Mucosa of gallbladder (tissue), 1 donor: Measurements from ENCODE around the gene TNS3. TPM values are rescaled to one million over a fixed set of nuclear protein-coding genes. Genes with fewer than 3 reads are reported as not detected.
"Not testable (repeated sequence)": the region's sequence is repeated elsewhere in the genome, so short reads cannot be mapped to it uniquely, and the experiment has no call there.

Source experiments
- DNase-seq: peaks from one replicate; pipeline ENCODE4 v3.0.0-alpha.2; 2020; ENCODE audit warnings: low spot score
- total RNA-seq: library from RNA; stranded (reverse); gene quantifications from one replicate; pipeline ENCODE4 v1.2.1, GENCODE V29; 2021
- donor health status: DM: no; HTN: no; CAD: no.

The TNS3 gene
- total RNA-seq, 1 donor from 2014 or later = 97.2 TPM

DNA sequence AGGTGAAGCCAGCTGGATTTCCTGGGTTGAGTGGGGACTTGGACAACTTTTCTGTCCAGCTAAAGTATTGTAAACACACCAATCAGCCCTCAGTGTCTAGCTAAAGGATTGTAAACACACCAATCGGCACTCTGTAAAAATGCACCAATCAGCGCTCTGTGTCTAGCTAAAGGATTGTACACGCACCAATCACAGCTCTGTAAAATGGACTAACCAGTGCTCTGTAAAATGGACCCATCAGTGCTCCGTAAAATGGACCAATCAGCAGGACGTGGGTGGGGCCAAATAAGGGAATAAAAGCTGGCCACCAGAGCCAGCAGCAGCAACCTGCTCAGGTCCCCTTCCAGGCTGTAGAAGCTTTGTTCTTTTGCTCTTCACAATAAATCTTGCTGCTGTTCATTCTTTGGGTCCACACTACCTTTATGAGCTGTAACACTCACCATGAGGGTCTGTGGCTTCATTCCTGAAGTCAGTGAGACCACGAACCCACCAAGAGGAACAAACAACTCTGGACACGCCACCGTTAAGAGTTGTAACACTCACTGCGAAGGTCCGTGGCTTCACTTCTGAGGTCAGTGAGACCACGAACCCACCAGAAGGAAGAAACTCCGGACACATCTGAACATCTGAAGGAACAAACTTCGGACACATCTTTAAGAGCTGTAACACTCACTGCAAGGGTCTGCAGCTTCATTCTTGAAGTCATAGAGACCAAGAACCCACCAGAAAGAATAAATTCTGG, 21.8 kb upstream of the TNS3 start:
- DNase-seq = not testable (repeated sequence)

DNA sequence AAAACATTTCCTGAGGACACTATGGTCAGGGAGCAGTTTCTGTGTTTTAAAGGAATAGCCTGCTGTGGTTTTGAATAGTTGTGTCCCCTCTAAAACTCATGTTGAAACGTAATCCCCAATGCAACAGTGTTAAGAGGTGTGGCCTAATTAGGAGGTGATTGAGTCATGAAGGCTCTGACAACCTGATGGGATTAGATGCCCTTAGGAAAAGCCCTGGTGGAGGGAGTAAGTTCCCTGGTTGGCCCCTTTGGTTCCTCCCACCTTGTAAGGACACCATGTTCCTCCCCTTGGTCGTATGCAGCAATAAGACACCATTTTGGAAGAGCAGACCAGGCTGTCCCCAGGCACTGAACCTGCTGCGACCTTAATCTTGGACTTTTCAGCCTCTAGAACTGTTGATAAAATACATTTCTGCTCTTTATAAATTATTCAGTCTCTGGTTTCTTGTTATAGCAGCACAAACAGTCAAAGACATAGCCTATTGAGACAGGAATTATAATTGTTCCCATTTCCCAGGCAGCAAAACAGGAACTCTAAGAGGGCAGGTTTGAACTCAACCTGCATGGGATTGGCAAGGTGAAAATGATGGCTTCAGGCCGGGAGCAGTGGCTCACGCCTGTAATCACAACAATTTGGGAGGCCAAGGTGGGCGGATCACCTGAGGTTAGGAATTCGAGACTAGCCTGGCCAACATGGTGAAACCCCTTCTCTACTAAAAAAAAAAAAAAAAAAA, 20.5 kb upstream of the TNS3 start:
- no peak for DNase-seq

DNA sequence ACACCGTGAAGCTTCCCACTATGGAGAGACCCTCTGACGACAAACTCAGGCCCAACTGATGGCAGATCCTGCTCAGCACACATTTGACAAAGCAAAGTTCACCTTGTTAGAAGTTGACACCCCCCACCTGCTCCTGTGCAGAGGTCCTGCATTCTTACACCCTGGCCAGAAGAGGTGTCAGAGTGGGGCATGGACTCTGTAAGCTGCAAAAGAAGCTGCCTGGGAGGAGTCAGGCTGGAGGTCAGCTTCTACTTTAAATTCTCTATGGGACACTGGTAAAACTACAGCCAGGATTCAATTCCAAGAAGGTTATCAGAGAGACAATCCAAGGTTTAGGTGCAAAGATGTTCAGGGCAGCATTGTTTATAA, 20.0 kb upstream of the TNS3 start:
- no peak for DNase-seq

DNA sequence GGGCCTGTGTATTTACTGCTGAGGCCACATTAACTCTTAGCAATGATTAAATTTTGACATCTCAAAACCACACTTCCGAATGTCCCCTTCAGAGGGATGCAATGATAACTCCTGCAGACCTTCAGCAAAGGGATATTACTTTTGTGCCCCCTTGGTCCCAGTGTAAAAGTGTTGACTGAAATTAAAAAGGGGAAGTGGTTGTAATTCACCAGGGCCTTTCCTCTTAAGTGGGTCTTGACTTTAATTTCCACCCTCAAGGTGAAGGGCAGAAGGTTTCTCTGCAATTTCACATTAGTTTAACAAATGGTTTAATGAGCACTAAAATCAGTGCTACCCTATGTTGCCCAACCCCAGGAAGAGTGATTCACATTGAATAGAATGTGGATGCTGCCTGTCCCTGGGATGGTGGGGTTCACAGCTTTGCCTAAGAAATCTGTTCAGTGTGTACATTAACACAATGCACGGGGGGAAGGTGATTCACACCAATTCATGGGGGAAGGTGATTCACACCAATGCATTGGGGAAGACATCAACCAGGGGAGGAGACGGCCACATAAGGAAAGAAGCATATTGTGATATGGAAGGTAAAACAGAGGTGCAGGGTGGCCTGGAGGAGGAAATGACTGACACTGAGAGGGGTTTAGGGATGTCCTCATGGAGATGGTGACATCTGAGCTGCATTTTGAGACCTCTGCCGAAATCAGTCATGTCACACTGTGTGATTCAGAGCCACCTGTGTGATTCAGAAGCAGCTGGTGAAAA, 19.4 kb upstream of the TNS3 start:
- no peak for DNase-seq

DNA sequence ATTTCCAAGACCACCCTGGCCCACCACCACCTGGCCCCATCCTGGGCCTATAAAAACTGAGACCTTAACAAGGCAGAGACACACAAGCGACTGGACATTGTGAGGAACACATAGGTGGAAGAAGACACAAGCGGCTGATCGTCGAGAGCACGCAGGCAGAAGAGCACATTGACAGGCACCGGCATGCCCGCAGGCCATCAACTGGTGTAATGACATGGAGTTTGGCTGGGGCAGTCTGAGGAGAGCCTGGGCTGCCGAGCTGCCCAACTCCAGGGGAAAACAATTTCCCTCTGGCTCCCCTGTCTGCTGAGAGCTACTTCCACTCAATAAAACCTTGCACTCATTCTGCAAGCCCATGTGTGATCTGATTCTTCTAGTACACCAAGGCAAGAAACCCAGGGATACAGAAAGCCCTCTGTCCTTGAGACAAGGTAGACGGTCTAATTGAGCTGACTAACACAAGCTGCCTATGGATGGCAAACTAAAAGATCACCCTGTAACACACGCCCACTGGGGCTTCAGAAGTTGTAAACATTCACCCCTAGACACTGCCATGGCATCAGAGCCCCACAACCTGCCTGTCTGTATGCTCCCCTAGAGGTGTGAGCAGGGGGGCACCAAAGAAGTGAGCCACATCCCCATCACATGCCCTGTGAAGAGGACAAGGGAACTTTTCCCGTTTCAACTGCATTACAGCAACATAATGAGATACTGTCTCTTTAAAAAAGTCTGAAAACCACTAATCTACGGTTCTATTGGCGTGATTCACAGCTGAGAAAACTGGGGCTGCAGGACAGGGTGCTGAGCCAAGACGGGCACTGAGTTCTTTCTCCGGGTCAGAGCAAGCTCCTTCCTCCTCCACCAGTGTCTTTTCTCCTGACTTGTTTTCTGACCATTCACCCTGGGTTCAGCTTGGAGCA, 18.5 kb upstream of the TNS3 start:
- DNase-seq = no peak

DNA sequence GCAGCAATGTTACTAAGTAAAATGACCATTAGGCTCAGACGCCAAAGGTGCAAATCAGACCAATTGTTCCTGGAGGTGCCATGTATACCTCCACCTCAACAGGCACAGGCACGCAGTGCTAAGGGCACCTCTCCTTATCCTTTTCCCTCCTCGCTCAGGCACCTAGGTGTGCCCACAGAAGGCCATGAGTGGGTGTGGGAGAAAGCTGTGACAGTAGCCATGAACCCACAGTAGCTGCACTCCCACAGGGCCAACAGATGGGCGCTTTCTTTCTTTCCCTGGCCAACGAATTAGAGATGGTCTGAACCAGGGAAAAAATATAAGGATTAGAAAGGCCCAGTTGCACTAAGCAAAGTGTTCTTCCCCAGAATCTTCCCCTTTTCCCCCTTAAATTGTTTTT, 15.5 kb upstream of the TNS3 start:
- no peak for DNase-seq

DNA sequence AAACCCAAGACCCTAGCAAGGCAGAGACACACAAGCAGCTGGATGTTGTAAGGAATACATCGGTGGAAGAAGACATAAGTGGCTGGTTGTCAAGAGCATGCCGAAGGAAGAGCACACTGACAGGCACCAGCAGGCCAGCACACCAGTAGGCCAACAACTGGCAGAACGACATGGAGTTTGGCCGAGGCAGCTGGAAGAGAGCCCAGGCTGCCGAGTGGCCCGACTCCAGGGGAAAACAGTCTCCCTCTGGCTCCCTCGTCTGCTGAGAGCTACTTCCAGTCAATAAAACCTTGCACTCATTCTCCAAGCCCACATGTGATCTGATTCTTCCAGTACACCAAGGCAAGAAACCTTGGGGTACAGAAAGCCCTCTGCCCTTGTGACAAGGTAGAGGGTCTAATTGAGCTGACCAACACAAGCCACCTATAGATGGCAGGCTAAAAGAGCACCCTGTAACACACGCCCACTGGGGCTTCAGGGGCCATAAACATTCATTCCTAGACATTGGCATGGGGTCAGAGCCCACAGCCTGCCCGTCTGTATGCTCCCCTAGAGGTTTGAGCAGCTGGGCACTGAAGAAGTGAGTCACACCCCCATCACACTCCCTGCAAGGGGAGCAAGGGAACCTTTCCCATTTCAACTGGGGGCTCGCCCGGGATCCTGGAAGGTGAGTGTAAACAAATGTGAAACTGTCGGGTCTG, 14.7 kb upstream of the TNS3 start:
- no peak for DNase-seq

DNA sequence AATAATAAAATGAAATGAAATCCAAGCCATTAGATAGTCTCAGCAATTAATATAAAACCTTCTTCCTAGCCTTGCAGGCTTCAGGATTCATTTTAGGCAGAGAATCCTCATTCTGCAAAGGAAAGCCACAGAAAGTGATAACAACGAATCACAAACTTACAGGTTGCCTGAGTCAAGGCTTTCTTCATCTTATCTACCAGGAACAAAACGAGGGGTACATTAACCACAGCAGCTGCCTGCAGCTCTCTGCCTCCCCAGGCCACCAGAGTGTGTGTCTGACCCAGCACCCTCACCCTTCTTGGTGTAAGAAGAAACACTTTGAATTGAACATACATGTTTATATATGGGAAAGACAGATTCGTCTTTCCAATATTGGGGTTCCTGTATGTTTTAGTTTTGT, 12.5 kb upstream of the TNS3 start:
- no peak for DNase-seq

DNA sequence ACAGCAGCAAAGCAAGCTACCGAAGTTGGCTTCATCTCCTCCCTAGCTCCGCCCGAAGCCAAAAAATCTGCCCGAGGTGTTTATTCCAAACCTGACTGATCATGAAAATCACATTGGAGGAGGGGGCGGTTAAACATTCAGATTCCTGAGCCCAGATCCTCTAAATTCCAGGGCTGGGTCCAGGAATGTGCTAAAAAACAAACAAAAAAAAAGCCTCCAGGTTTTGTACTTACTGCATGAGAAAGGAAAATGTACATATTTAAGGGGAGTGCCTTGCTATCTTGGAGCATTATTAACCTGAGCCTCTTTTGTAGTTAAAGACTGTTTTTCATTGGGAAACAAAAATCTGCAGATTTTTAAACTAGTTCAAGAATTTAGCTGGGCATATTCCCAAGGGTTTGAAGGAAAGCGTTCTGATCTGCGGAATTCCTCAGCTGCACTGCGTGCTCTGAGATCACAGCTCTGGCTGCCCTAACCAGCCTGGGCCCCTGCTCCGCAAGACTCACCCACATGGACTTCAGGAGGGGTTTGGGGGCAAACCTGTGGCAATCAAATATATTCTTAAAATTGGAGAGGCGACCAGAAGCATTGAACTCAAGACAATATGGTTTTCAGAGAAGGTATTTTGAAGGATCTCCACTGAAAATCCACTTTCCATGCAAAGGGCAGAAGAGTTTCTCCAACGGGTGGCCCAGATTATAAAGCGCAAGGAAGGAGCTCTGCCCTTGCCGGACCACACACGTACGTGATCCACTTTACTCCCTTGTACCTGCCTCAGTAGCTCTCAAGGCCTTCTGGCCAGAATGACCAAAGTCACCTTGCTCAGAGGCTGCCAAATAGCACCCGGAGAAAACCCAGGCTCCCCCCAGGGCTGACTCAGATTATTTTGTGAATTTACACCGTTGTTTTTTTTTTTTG, 10.0 kb upstream of the TNS3 start:
- no peak for DNase-seq

DNA sequence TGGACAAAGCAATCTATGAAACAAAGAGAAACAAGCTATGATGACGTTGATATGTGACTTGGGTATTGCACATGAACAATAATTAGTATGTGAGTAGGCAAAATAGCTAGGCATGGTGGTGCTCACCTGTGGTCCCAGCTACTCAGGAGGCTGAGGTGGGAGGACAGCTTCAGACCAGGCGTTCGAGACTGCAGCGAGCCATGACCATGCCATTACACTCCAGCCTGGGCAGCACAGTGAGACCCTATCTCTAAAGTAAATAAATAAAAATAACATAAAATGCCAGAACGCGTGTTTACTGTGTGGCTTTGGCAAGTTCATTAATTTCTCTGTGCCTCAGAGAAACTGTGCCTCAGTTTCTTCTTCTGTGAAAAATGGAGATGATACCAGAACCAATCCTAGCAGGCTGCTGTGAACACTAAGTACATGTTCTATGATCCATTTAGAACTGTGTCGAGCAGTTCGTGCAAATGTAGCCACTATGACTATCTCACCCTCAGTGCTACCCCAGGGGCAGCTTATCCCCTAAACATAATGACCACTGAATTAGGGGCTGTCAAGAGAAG, 9.3 kb upstream of the TNS3 start:
- DNase-seq = no peak

DNA sequence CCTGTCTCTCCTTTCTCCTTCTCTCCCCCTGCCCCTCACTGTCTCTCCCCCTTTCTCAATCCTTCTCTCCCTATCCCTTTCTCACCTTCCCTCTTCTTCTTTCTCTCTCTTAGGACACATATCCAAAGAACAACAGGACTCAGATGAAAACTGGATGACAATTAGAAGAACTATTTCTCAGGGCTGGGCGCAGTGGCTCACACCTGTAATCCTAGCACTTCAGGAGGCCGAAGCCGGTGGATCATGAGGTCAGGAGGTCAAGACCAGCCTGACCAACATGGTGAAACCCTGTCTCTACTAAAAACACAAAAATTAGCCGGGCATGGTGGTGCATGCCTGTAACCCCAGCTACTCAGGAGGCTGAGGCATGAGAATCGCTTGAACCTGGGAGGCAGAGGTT, 8.3 kb upstream of the TNS3 start:
- DNase-seq = not testable (repeated sequence)

DNA sequence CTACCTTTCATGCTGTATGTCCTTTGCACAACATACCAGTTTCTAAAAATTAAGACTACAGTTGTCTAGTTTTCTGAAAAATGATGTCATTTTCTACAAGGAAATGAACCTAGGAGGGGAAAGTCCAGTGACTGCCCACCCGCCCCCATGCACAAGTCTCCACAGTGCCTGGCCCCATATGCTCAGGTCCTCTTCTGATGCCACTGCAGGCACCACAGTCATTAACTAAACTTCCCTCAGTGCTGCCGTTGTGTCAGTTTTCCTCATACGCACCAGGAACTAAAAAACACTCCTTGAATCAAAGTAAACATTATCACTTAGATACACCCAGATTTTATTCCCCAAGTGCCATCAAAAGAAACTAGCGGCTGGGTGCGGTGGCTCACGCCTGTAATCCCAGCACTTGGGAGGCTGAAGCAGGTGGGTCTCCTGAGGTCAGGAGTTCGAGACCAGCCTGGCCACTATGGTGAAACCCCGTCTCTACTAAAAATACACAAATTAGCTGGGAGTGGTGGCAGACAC, 6.9 kb upstream of the TNS3 start:
- no peak for DNase-seq

DNA sequence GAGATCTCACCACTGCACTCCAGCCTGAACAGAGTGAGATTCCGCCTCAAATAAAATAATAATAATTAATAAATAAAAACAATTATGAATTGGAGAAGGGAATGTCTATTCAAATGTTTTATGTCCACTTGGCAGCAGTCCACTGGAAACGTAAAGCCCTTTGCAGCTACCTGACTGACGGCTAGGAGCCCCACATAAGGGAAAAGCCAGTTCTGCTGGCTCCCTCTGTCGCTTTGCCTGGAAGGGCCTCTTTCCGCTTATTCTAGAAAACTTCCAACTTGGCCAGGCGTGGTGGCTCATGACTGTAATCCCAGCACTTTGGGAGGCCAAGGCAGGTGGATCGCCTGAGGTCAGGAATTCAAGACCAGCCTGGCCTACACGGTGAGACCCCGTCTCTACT, 6.1 kb upstream of the TNS3 start:
- DNase-seq = no peak

DNA sequence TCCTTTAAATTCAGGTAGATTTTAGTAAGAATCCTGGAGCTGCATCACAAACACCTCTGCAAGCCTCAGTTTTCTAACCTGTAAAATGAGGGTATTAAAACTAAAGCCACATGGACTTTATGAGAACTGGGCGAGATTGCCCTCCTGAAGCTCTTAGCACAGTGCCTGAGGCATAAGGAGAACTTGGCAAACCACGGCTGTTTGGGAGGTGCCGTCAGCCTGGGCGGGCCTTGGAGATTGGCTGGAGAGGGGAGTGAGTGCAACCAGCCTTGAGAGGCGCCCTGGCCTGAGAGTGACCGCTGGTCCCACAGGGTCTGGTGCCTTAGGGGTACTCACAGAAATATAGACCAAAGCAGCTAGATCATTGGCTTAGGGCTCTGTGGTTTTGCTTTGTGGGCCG, 5.4 kb upstream of the TNS3 start:
- no peak for DNase-seq

DNA sequence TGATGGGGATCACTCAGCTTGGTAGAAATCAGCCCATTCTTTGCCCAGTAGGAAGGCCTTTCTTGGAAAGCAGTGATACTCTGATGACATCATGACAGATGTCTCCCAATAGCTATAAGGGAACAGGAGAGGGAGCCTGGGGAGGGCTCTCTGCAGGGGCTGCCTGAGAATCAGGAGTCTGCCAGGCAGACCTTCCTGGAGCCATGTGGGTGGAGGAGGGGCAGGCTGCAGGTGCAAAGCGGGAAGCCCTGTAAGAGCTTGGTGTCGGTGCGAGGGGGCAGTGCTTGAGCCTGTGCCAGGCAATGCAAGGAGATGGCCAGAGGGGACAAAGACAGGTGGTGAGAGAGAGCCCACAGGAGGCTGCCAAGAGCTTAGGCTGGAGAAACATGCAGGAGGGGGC, 5.0 kb upstream of the TNS3 start:
- no peak for DNase-seq

DNA sequence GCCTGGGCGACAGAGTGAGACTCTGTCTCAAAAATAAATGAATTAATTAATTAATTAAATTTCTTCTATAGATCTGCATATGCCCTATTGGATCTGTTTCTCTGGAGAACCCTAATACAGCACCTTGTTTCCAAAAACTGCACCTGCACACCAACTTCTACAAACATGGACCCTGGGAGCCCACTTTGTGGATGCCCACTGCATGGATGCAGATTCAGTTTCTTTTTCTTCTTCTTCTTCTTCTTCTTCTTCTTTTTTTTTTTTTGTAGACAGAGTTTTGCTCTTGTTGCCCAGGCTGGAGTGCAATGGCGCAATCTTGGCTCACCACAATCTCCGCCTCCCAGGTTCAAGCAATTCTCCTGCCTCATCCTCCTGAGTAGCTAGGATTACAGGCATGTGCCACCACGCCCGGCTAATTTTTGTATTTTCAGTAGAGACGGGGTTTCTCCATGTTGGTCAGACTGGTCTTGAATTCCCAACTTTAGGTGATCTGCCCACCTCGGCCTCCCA, 4.3 kb upstream of the TNS3 start:
- DNase-seq = not testable (repeated sequence)

DNA sequence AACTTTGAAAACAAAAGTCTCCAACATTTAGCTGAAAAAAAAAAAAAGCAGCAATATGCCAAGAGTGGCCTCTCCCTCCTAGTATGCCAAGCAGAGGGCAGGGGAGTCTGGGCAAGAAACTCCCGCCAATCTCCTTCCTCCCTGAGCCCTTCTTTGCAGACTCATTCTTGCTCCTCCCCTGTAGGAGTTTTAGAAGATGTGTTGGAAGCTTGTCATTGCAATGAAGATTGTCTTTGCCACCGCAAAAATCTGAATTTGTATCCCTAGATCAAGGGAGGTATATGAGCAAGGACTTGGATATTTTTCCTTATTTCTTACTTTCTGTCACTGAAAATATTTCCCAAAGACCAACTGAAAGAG, 2.6 kb upstream of the TNS3 start:
- no peak for DNase-seq

DNA sequence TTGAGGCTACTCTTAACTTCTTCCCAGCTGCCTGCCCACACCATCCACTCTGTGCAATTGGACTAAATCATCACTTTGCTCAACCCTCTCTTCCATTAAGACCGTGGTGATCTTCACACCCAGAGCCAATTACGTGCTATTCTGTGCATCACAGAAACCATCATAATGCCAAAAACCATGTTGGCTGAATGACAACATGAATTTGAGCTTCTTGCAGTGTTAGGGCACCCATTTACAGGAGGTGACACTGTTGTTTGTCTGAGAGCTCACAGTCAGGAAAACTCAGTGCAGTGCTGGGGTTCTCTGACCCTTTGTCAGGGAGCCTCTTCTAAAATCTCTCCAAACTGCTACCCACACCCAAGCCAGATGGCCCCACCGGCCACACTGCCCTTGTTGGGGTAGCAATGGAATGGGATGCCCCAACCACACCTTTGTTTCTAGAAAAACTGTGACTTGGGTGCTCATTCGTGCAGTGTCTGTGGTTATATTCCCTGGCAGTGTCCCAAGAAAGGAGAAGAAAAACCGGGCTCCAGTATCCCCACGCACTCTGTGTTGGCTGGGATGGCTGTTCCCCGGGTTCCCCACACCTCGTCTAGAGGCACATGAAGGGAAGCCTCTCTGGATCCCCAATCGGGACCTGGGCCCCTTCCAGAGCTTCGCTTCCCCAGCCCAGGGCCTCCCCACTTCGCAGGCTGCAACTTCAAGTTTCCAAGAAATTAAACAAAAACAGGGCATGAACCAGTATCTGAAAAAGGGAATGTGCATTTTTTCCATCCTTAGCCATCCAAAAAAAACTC, 2.0 kb upstream of the TNS3 start:
- DNase-seq = no peak
